NCI-H1436 treated with DMSO at 0.1 percent for 48 hours (cell line): ENCODE data around the gene AFF3.

Experiments
- DNase-seq: peaks from one replicate; lab custom pipeline; 2025; lab: John Stamatoyannopoulos, UW

AFF3 gene

DNA sequence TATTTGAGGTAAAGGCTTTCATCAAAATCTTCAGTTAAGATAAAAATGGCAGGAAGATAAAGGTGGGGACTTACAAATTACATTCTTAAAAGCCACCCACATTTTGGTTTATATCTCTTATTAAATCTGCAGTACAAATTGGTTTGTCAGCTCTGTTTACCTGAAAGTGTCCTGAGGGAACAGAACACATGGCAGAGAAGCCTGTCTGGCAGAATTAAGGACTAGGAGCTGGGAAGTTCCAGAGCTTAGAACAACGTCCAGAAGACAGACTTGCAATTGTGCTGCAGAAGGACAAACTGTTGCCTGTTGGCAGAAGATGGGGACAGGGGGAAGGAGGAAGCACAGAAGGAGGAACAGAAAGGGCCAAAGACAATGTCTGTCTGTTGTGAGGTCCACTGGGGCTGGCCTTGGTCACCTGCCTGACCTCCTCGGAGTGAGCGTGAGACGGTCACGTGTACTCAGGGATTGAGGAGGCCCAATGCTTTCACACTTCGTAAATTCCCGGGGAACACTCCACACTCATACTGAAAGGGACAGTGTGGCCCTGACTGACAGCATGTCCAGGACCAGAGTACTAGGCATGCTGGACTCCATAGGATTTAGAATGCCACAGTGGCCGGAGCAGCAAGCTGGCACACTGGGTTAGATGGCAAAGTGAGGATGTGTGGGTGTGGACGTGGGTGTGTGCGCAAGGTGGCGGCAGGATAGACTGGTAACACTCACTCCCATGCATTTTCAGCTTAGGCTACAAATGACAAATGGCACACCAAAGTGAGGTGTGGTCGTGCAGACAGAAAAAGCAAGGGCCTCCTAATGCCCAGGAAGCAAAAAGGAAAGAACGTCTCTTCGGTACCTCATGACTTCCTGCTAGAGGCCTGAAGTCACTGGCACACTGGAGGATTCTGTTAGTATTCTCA, 441.6 kb downstream of the AFF3 start:
- DNase-seq: no peak

- no peak for DNase-seq
These were observed 443.5 kb downstream of the AFF3 start for GRCh38 chr2:99698896-99699295.

- DNase-seq: no peak
These were observed 444.4 kb downstream of the AFF3 start for GRCh38 chr2:99697811-99698568.

DNA sequence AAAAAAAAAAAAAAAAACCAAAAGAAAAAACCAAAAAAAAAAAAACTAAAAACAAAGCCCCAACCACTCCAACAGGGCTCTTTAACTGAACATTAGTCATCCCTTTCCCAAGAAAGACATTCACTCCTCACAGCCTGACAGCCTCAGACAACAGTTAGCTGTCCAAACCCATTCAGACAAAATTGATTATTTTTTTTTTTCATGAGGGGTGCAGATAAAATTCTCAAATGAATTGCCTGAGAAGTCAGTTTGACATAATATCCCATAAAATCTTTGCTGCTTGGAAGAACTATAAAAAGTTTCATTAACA, 446.5 kb downstream of the AFF3 start:
- DNase-seq: no peak

- DNase-seq: no peak
These were observed 447.1 kb downstream of the AFF3 start for GRCh38 chr2:99695130-99695943.

GRCh38 chr2:99694331-99694730, 448.1 kb downstream of the AFF3 start:
- no peak for DNase-seq

DNA sequence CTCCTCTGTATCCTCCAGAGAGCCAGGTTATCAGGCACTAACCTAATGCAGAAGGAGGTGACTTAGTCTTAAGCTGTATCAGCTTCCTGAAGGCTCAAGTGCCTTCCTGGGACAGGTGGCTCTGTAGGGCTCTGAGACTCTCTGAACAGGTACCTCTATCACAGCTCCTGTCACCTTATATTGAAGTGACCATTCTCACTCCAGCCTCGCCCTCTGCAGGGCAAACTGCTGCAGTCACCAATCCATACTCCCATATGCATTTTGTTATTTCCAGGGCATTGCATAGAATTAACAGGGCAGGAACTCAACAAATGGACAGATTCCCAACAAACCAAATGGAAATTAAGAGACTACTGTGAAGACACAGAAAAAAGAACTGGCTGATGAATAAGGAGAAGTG, 449.6 kb downstream of the AFF3 start:
- no peak for DNase-seq

DNA sequence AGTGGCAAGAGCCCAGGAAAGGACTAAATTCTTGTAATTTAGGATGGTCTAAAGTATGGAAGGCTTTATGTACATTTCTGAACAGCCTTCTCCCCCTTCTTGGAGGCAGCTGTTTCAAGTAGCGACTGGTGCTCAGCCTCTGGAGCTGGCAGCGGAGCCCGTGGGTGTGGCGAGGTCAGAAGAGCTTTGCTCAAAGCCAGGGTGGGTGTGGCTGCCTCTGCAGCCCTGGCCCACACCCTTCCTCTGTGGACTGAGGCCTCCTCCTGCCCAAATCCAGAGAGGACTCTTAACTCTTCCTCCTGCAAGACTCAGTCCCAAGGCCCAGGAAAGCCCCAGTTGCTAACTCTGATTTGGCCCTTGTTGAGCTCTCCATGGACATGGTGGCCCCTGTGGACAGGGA, 450.5 kb downstream of the AFF3 start:
- DNase-seq: no peak

DNA sequence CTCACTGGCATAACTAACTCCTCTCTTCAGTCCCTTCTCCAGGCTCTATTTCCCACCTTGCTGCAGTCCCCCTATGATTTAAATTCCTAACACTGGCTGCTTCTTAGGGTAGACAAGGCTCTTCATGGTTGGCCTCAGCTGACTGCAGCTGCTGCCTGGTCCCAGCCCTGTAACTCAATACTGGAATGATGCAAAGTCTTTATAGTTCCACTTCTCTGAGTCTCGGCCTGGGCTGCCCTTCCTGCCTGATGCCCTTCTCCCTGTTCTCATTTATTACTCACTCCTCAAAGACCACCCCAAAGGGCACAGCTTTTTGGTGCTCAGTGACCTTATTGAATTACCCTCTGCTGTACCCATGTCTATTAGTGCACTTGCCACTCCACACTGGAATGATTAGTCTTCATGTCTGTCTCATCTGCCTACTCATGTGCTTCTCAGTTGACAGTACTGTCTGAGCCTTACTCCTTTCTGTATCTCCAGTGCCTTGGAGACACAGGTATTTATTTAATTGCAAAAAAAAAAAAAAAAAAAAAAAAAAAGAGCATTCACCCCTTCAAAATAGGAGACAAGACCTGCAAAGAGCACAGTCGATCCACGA, 453.1 kb downstream of the AFF3 start:
- no peak for DNase-seq

DNA sequence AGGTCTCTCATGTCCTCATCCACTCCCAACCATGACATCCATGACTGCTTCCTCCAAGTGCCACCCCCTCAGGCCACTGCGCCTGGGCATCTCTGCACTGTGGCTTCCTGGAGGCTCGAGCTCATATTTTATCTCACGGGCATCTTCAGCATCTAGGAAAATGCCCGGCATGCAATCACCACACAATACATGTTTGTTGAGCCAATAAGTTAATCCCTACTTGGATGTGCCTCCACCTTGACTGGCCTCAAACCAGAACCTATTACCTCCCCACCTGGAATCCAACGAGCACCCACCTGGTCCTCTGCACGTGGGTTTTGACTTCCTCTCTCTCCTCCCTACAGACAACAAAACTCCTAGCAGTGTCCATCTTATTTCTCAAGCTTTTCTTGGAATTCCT, 453.7 kb downstream of the AFF3 start:
- no peak for DNase-seq

- no peak for DNase-seq
These were observed 459.9 kb downstream of the AFF3 start for GRCh38 chr2:99682275-99683060.

GRCh38 chr2:99680946-99681345, 461.4 kb downstream of the AFF3 start:
- no peak for DNase-seq

GRCh38 chr2:99679518-99679917, 462.9 kb downstream of the AFF3 start:
- DNase-seq: no peak

DNA sequence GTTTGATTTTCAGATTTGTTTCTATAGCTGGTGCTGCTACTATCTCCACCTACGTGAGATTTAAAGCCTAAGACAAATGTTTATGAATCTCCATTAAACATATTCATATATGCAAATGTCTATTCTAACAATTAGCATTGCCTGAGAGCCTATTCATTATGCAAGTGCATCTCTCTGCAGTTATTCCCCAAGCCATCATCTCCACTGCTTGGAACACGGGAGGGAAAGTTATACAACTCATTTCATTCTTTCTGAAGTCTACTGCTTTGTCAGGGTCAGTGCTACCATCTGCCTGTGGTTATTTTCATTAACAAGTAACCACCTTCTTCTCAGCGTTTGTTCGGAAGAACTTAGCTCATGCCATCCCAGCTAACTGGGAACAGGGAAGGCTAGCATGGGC, 463.8 kb downstream of the AFF3 start:
- DNase-seq: no peak

GRCh38 chr2:99677814-99678213, 464.6 kb downstream of the AFF3 start:
- no peak for DNase-seq

DNA sequence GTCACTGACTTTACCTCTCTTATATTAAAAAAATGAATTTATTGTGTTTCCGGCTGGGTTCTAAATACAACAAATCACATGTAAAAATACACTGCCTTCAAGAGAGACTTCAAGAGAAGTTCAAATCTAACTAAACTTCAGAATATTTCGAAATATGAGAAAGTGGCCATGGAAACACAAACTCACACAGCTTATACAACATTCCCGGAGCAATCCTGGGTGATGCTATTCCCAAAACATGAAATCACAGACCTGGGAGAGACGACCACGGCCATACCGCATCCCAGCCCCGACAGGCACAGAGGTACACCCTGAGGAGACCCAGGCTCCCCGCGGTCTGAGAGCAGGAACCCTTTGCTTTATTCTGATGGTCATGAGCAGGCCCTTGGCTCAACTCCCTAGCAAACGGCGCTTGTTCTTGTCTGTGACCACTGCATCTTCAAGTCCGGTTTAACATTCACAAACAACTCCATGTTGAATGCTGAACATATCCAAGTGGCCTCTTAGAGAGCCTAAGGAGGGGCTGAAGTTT, 467.2 kb downstream of the AFF3 start:
- no peak for DNase-seq

GRCh38 chr2:99674090-99674489, 468.3 kb downstream of the AFF3 start:
- DNase-seq: no peak

GRCh38 chr2:99672766-99673350, 469.5 kb downstream of the AFF3 start:
- DNase-seq: no peak

DNA sequence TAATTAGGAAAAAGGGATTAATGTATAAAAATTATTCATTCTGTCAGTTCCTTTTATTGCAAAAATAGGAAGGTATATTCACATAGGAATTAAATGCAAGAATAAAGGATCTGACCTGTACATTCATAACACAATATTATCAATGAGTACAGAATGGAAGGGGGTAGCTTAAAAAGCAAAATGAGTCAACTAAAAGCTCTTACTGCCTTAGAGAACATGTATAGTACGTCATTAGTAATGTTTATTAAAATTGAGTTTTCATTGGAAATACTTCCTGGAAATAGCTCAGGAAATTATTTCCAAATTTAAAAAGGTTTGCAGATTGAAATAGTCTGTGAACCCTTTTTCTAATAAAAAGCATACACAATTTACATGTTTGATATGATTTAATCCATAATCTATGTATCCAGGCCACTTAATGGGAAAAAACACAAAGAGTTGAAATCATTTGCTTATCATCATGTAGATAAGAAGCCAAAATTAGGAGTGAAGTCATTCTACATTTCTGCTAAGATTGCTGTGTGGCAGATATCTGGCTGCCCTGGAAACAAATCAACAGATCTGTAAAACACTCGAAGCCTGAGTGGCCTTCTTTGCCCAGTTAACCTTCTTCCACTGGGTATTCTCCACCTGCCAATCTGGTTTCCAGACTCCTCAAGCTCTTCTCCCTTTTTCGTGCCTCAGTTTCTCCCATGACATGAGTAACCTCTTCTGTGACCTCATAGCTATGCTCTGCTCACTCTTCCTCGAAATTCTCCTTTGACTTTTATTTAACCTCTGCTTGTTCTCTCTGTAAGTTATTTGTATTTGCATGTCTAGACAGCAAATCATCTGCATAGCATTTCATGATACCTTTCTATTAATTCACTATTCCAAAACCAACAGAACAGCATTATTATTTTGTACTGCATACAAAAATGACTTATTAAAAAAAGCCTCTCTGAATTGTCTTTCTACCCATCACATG, 471.3 kb downstream of the AFF3 start:
- no peak for DNase-seq

DNA sequence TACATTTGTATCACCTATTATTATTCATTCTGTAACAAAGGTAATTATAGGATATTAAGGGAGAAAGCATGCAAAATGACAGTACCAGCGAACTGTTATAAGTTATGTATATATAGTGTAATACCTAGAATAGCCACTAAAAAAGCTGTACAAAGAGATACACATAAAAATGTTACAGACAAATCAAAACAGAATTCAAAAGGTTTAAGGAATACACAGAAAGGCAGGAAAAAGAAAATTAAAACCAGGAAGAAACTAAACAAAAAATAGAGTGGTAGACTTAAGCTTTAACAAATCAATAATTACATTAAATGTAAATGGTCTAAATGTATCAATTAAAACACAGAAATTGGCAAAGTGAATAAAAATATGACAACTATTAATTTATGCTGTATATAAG, 476.1 kb downstream of the AFF3 start:
- no peak for DNase-seq
